NCI-H748 (cell line): ENCODE results near the gene DSCAM.

Source experiments
- DNase-seq: peaks from one replicate; lab custom pipeline; 2025; ENCODE audit not compliant: unreplicated experiment; lab: John Stamatoyannopoulos, UW

Gene DSCAM

DNA sequence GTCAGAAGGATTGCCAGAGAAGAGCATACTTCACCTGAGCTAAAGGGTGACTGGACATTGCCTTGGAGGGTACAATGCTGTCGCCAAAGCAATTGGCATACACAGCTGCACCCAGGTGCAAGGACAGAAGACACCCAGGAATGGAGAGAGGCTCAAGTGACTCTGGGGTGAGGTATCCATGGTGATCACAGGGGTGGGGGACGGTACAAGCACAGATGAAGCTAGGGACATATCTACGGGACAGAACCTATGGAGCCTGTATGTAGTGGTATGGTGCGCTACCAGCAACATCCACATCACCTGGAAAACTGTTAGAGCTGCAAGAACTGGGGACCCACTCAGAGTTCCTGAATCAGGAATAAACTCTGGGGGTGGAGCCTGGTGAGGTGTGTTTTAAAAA lies 693.6 kb downstream of the DSCAM start:
- no peak for DNase-seq

DNA sequence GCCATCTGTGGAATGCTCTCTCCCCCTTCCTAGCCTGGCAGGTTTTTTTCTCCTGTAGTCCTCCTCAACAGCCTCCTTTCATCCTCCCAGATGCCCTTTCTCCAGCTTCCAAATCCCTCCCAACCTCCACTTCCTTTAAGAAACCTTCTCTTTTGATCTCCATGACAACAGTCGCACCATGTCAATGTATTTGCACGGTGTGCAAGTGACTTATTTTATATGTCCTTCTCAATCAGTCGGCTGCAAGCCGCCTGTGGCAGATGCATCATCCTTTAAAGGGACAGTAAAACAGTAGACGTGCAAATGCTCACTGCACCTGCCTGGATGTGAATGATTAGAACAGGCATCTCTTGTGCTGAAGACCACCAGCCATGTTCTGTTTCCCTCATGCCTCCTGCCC lies 694.5 kb downstream of the DSCAM start:
- DNase-seq, result peak; percentile 40

- DNase-seq, result no peak
These were observed 695.3 kb downstream of the DSCAM start for GRCh38 chr21:40151611-40152010.

- peak; percentile 92 for DNase-seq
These were observed 700.6 kb downstream of the DSCAM start for GRCh38 chr21:40146216-40146837.

DNA sequence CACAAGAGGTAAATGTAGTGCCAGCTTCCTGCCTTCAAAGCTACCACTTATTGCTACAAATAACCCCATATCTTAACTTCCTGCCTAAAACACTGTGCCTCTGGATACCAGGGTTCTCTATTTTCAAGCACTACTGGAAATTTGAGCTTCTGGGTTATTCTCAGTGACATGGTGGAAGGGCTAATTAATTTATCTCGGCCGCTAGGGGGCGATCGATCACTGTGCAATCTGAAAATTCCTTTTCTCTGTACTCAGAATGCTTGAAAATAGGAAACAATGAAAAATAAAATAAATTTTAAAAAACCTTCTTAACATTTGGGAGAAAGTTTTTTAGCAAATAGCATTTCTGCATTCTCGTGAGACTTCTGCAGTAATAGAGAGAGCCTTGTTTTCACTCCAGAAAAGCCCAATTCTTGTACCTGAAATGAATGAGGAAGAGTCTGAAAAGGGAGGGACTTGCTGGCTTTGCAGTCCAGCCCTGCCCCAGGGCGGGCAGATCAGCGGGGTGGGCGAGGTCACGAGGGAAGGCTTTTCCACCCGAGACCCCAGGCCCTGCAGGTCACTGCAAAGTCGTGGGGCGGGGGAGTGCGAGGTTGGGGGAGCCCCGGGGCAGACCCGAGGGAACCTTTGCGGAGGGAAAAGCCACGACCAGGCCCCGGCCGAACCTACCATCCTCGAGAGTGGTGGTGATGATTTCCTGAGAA lies 703.0 kb downstream of the DSCAM start:
- DNase-seq, result peak; percentile 64

DNA sequence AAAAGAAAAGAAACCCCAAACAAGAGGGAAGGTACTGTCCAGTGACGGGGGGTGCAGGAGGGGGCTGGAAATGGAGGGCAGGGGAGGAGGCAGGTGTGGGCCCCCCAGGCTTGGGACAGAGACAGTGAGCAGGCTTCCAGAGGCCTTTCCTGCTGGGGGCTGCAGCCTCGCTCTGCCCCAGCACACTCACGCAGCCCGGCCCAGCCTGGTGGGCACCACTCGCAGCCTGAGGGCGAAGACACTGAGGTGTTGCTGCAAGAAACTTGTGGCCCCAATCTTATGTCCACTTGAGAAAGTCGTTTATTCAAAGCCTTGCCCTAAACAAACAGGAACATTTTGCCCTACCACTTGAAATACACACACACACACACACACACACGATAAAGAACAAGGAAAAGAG lies 705.3 kb downstream of the DSCAM start:
- no peak for DNase-seq

DNA sequence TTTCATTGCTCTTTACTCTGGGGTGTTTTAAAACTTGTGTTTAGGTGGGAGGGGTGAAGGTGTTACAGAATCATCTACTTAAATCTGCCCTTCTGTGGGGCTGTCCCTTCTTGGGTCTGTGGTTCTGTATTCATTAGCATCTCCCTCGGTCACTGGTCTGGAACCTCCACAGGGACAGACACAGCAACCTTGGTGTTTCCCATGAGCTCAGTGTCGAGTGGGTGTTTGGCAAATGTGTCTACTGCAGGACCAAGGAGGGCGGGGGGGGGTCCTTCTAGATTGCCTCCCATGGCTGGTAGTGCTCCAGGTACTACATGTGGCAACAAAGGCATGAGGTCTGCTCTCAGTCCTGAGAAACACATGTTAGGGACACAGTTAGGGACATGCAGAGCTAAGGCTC lies 706.3 kb downstream of the DSCAM start:
- no peak for DNase-seq

DNA sequence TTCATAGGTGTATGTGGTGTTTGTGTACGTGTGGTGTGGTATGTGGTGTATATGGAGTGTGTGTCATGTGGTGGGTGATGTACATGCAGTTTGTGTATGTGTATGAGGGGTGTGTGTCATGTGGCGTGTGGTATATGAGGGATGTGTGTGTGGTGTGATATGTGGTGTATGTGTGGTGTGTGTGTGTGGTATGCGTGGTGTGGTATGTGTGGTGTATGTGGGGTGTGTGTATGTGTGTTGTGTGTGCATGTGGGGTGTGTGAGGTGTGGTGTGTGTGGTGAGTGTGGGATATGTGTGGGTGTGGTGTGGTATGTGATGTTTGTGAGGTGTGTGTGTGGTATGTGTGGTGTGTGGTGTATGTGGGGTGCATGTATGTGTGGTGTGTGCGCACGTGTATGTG lies 707.3 kb downstream of the DSCAM start:
- no peak for DNase-seq

DNA sequence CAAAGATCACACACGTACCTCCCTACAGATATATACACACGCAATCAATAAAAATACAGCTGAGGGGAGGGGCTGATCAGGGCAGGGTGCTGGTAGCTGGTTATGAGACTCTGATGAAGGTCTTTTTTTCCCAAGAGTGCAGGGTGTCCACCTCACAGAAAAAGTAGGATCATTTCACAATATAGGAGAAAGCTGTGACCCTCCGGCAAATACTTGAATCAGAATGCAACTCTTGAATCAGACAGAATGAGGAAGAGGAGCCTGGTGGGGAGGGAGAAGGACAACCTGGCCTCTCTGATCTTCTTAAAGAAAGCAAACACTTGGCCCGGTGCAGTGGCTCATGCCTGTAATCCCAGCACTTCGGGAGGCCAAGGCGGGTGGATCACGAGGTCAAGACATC lies 710.4 kb downstream of the DSCAM start:
- DNase-seq, result no peak

DNA sequence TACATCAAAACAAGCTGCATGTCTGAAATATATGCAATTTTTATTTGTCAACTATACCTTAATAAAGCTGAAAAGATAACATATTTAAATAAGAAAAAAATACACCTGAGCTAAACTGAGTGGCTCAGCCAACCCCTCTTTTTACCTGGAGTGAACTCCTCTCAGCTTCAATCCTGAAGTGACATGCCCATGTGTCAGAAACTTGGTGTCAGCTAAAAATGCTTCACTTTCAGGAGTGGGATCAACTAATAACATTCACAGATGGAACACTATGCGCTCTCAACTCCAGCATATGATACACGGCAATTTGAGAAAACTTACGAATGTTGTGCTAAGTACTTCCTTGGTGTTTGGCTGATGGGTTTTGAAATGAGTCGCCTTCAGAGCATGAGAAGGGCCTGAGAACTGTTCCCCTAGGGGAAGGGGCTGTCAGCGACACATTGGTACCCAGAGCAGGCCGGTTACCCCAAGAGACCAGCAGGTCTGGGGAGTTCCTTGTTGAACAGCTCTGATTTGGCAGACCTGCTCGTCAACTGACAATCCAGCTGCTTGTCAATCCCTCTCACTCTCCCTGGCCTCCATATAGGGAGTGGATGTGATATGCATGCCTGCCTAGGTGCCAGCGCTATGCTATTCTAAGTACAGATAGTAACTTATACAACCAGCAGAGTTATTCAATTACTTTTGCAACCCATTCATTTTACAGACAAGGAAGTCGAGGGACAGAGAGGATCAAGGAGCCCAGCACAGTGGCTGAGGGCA lies 712.0 kb downstream of the DSCAM start:
- DNase-seq, result no peak

- DNase-seq, result no peak
These were observed 716.5 kb downstream of the DSCAM start for GRCh38 chr21:40130476-40130875.

DNA sequence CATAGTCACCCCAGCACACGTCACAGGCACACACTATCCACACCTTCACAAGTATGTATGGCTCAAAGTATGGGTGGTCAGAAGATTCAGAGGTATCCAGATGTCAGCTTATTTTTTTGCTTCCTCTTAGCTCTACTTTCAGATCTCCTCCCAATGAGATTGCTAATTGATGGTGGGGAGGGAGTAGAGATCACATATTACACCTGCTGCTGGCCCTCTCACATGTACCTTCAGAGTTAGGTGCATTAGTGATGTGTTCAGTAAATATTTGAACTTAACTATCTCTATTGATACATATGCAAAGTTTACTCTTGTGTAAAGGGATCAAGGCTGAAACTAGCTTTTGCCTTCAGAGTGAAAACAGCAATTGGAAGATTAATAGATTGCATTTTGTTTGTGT lies 717.1 kb downstream of the DSCAM start:
- DNase-seq, result peak; percentile 46

DNA sequence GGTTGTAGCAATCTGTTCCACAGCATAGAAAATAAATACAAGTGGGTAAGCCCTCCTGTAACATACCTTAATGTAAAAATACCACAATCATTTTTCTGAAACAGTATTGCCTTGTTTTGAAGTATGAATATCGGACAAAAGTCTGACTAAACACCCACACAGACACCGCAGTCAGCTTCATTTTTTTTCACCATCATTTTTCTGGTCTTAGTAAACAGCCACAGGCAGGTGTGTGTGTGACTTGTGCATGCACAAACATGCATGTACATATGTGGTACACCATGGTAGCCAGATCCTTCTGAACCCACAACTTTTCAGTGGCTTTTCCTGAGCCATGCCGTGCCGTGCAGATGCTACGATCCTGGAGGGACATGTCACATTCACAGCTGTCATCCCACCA lies 718.1 kb downstream of the DSCAM start:
- no peak for DNase-seq

DNA sequence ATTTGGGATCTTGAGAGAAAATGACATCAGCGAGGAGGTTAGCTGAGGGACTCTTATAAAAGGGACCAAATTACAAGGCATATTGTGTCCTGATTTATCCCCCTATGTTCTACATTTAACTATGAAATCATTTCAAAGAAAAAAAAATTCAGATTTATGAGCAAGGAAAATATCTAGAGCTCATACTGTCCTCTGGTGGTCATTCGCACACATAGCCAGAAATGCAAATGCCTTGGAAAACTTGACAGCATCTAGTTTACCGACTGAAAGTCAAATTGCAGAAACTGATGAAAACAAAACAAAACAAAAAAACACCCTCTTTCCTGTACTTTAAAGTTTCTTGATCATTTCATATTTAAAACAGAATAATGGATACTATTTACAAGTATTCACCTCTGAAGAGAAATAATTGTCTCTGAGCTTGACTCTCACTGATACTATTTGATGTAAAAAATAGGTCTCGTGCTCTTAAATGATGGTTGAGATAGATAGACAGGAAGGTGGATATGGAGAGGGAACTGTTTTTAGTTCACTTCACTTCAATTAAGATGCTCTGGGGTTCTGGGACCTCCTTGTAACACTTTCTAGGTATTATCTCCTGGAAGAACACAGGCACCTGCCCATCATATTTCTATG lies 725.9 kb downstream of the DSCAM start:
- DNase-seq, result peak; percentile 55

DNA sequence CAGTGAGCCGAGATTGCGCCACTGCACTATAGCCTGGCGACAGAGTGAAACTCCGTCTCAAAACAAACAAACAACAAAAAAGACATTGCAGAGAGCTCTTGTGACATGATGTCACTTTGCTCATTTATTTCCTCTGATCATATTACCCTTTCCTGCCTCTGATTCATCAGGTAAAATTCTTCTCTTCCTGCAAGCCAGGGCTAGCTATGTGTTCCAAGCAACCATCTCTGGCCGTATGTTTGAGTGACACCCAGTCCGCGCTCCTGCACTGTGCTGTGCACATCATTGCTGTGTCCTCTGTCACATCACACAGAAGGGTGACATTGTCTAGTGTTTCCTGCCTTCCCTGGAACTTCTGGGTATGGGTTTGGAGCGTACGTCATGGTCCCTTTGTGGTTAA lies 728.4 kb downstream of the DSCAM start:
- DNase-seq, result peak; percentile 10

DNA sequence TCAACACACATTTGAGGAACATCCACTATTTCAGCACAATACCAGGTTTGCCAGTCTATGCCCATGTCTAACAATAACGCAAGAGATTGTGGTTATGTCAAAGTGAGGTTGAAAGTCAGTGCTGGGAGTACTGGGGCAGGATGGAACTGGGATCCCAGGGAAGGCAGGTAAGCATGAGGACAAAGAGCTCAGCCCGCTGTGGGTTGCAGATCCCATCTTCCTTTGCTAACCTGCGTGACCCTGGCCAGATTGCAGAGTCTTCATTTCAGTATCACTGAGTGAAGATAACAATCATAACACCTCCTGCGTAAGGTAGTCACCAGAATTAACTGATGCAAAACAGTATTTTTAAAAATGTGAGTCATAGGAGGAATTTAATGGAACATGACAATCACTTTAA lies 729.7 kb downstream of the DSCAM start:
- DNase-seq, result no peak

GRCh38 chr21:40115775-40116174 lies 731.2 kb downstream of the DSCAM start:
- DNase-seq, result no peak

- DNase-seq, result no peak
These were observed 744.3 kb downstream of the DSCAM start for GRCh38 chr21:40102682-40103081.

DNA sequence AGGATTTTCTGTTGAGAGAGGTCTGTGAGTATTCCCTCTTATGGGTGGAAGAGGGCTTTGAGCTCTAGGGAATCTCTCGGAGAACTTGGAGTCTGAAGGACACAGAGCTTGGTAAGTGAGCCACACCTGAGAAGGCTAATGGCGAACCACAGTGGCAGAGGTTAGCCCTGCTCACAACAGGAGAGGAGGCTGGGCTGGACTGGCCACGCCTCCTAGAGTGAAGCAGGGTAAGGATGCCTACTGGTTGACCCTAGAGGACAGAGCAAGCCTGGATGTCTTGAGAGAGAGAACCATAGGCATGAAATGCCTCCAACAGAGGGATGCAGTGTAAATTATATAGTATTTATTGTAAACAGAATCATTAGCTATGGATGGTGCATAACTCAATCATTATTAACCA lies 747.1 kb downstream of the DSCAM start:
- no peak for DNase-seq

DNA sequence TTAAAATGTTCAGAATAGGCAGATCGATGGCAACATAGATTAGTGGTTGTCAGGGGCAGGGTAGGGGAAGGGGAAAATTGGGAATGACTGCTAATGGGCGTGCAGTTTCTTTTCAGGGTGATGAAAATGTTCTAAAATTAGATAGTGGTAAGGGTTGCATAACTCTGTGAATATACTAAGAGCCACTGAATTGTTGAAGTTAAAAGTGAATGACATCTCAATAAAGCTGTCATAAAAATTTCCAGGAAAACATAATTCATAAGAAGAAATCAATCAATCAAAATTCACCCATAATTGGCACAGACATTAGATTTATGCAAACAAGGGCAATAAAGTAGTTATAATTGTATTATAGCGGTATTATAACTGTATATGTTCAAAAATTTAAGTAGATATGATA lies 751.5 kb downstream of the DSCAM start:
- DNase-seq, result no peak

DNA sequence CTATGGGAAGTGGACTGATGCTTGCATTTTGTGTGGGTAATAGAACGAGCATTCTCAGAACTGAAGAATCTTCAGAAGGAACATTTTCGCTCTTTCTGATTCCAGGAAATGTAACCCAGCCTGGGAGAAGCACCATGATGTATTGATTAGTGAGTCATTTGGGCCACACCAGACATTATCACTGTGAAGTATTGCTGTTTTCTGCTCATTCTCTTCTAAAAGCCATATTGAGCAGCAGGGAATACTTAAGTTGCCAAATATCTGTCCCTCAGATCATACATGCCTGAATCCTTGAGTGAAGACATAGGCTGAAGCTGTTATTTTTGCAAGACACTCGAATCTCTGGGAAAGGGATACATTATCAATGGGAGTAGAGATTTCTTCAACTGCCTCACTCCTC lies 766.6 kb downstream of the DSCAM start:
- no peak for DNase-seq

- no peak for DNase-seq
These were observed 772.2 kb downstream of the DSCAM start for GRCh38 chr21:40074710-40075109.
